ENCODE data around the gene C16orf92. TPM values are rescaled to one million over a fixed set of nuclear protein-coding genes. Genes with fewer than 3 reads are reported as not detected.

The C16orf92 gene
- polyA plus RNA-seq, 2 donors = not detected

- peaks cover 10 to 11% of the 10 kb centered on the region in 2 donors for H3K4me1 ChIP-seq (ENCODE audit: control insufficient read depth in 2 of 2, insufficient read depth in 2 of 2, low read length in 1 of 2)
- H3K27ac ChIP-seq (ENCODE audit: low read depth in 2 of 2, low read length in 1 of 2) = peak overlapping the region in 1 of 2 donors; percentile 29
- no peaks in the 10 kb centered on the region for H3K36me3 ChIP-seq (ENCODE audit: control insufficient read depth in 2 of 2, insufficient read depth in 2 of 2, low read length in 1 of 2)
Observed at GRCh38 chr16:30052671-30053372, 29.8 kb downstream of the C16orf92 start.

GRCh38 chr16:30053376-30054015, 30.5 kb downstream of the C16orf92 start:
- Histone ChIP-seq H3K27me3 (ENCODE audit: control insufficient read depth in 1 of 2, insufficient read depth in 2 of 2, low read length in 2 of 2) (no peaks in the 10 kb centered on the region), H3K9me3 (ENCODE audit: control insufficient read depth in 2 of 2, insufficient read depth in 1 of 2, low read depth in 1 of 2, low read length in 1 of 2) (no peaks in the 10 kb centered on the region), H3K4me3 (ENCODE audit: low read depth in 1 of 2, low read length in 2 of 2) (peak overlapping the region; percentile 43 to 61), H3K27ac (ENCODE audit: low read depth in 2 of 2, low read length in 1 of 2) (peak overlapping the region in 1 of 2 donors; percentile 29), H3K36me3 (ENCODE audit: control insufficient read depth in 2 of 2, insufficient read depth in 2 of 2, low read length in 1 of 2) (no peaks in the 10 kb centered on the region), H3K4me1 (ENCODE audit: control insufficient read depth in 2 of 2, insufficient read depth in 2 of 2, low read length in 1 of 2) (peaks cover 10 to 11% of the 10 kb centered on the region in 2 donors)
- 4 to 8% methylated on average over 19 of the region's 19 CpGs for WGBS, 2 donors

More at GRCh38 chr16:30052671-30053372, 29.8 kb downstream of the C16orf92 start:
- no peaks in the 10 kb centered on the region for H3K9me3 ChIP-seq (ENCODE audit: control insufficient read depth in 2 of 2, insufficient read depth in 1 of 2, low read depth in 1 of 2, low read length in 1 of 2)
- 5 to 6% methylated on average over 46 to 58 of the region's 58 CpGs for WGBS, 2 donors
- no peaks in the 10 kb centered on the region for H3K27me3 ChIP-seq (ENCODE audit: control insufficient read depth in 1 of 2, insufficient read depth in 2 of 2, low read length in 2 of 2)
- H3K4me3 ChIP-seq (ENCODE audit: low read depth in 1 of 2, low read length in 2 of 2) = peak overlapping the region; percentile 43 to 61

GRCh38 chr16:30054451-30054850, 31.5 kb downstream of the C16orf92 start:
- Histone ChIP-seq H3K9me3 (ENCODE audit: control insufficient read depth in 2 of 2, insufficient read depth in 1 of 2, low read depth in 1 of 2, low read length in 1 of 2) (no peaks in the 10 kb centered on the region), H3K4me3 (ENCODE audit: low read depth in 1 of 2, low read length in 2 of 2) (no peak overlapping the region), H3K27ac (ENCODE audit: low read depth in 2 of 2, low read length in 1 of 2) (no peak overlapping the region), H3K36me3 (ENCODE audit: control insufficient read depth in 2 of 2, insufficient read depth in 2 of 2, low read length in 1 of 2) (no peaks in the 10 kb centered on the region), H3K4me1 (ENCODE audit: control insufficient read depth in 2 of 2, insufficient read depth in 2 of 2, low read length in 1 of 2) (peaks cover 10 to 11% of the 10 kb centered on the region in 2 donors), H3K27me3 (ENCODE audit: control insufficient read depth in 1 of 2, insufficient read depth in 2 of 2, low read length in 2 of 2) (no peaks in the 10 kb centered on the region)
- WGBS, 2 donors = 76 to 81% methylated on average over 8 of the region's 8 CpGs

- Histone ChIP-seq H3K27me3 (ENCODE audit: control insufficient read depth in 1 of 2, insufficient read depth in 2 of 2, low read length in 2 of 2) (no peaks in the 10 kb centered on the region), H3K9me3 (ENCODE audit: control insufficient read depth in 2 of 2, insufficient read depth in 1 of 2, low read depth in 1 of 2, low read length in 1 of 2) (no peaks in the 10 kb centered on the region), H3K4me3 (ENCODE audit: low read depth in 1 of 2, low read length in 2 of 2) (no peak overlapping the region), H3K27ac (ENCODE audit: low read depth in 2 of 2, low read length in 1 of 2) (peak overlapping the region in 1 of 2 donors; percentile 62), H3K4me1 (ENCODE audit: control insufficient read depth in 2 of 2, insufficient read depth in 2 of 2, low read length in 1 of 2) (peaks cover 10 to 11% of the 10 kb centered on the region in 2 donors), H3K36me3 (ENCODE audit: control insufficient read depth in 2 of 2, insufficient read depth in 2 of 2, low read length in 1 of 2) (no peaks in the 10 kb centered on the region)
- WGBS, 2 donors = 22 to 25% methylated on average over 10 of the region's 10 CpGs
Observed at GRCh38 chr16:30054959-30055553, 32.1 kb downstream of the C16orf92 start.

- no peaks in the 10 kb centered on the region for H3K27me3 ChIP-seq (ENCODE audit: control insufficient read depth in 1 of 2, insufficient read depth in 2 of 2, low read length in 2 of 2)
- H3K4me1 ChIP-seq (ENCODE audit: control insufficient read depth in 2 of 2, insufficient read depth in 2 of 2, low read length in 1 of 2) = peaks cover 6 to 12% of the 10 kb centered on the region in 2 donors
- no peak overlapping the region for H3K27ac ChIP-seq (ENCODE audit: low read depth in 2 of 2, low read length in 1 of 2)
- H3K4me3 ChIP-seq (ENCODE audit: low read depth in 1 of 2, low read length in 2 of 2) = no peak overlapping the region
- no peaks in the 10 kb centered on the region for H3K36me3 ChIP-seq (ENCODE audit: control insufficient read depth in 2 of 2, insufficient read depth in 2 of 2, low read length in 1 of 2)
- 68 to 71% methylated on average over 4 of the region's 4 CpGs for WGBS, 2 donors
- H3K9me3 ChIP-seq (ENCODE audit: control insufficient read depth in 2 of 2, insufficient read depth in 1 of 2, low read depth in 1 of 2, low read length in 1 of 2) = no peaks in the 10 kb centered on the region
Observed at GRCh38 chr16:30060346-30060745, 37.3 kb downstream of the C16orf92 start.

GRCh38 chr16:30060836-30061554, 38.0 kb downstream of the C16orf92 start:
- peaks cover 6 to 12% of the 10 kb centered on the region in 2 donors for H3K4me1 ChIP-seq (ENCODE audit: control insufficient read depth in 2 of 2, insufficient read depth in 2 of 2, low read length in 1 of 2)
- H3K27me3 ChIP-seq (ENCODE audit: control insufficient read depth in 1 of 2, insufficient read depth in 2 of 2, low read length in 2 of 2) = no peaks in the 10 kb centered on the region
- H3K36me3 ChIP-seq (ENCODE audit: control insufficient read depth in 2 of 2, insufficient read depth in 2 of 2, low read length in 1 of 2) = peaks cover 0 to 3% of the 10 kb centered on the region in 2 donors
- H3K9me3 ChIP-seq (ENCODE audit: control insufficient read depth in 2 of 2, insufficient read depth in 1 of 2, low read depth in 1 of 2, low read length in 1 of 2) = no peaks in the 10 kb centered on the region
- H3K4me3 ChIP-seq (ENCODE audit: low read depth in 1 of 2, low read length in 2 of 2) = no peak overlapping the region
- peak overlapping the region in 1 of 2 donors; percentile 22 for H3K27ac ChIP-seq (ENCODE audit: low read depth in 2 of 2, low read length in 1 of 2)
- WGBS, 2 donors = 57 to 67% methylated on average over 2 of the region's 2 CpGs

GRCh38 chr16:30063278-30063892, 40.4 kb downstream of the C16orf92 start:
- peak overlapping the region in 1 of 2 donors; percentile 53 for H3K4me3 ChIP-seq (ENCODE audit: low read depth in 1 of 2, low read length in 2 of 2)
- no peaks in the 10 kb centered on the region for H3K27me3 ChIP-seq (ENCODE audit: control insufficient read depth in 1 of 2, insufficient read depth in 2 of 2, low read length in 2 of 2)
- H3K27ac ChIP-seq (ENCODE audit: low read depth in 2 of 2, low read length in 1 of 2) = peak overlapping the region; percentile 97 to 98
- WGBS, 2 donors = 55 to 64% methylated on average over 12 of the region's 12 CpGs
- peaks cover 7 to 19% of the 10 kb centered on the region in 2 donors for H3K4me1 ChIP-seq (ENCODE audit: control insufficient read depth in 2 of 2, insufficient read depth in 2 of 2, low read length in 1 of 2)
- peaks cover 9 to 17% of the 10 kb centered on the region in 2 donors for H3K36me3 ChIP-seq (ENCODE audit: control insufficient read depth in 2 of 2, insufficient read depth in 2 of 2, low read length in 1 of 2)
- H3K9me3 ChIP-seq (ENCODE audit: control insufficient read depth in 2 of 2, insufficient read depth in 1 of 2, low read depth in 1 of 2, low read length in 1 of 2) = no peaks in the 10 kb centered on the region

- H3K4me1 ChIP-seq (ENCODE audit: control insufficient read depth in 2 of 2, insufficient read depth in 2 of 2, low read length in 1 of 2) = peaks cover 7 to 22% of the 10 kb centered on the region in 2 donors
- H3K27ac ChIP-seq (ENCODE audit: low read depth in 2 of 2, low read length in 1 of 2) = peak overlapping the region; percentile 97 to 98
- H3K9me3 ChIP-seq (ENCODE audit: control insufficient read depth in 2 of 2, insufficient read depth in 1 of 2, low read depth in 1 of 2, low read length in 1 of 2) = no peaks in the 10 kb centered on the region
- no peaks in the 10 kb centered on the region for H3K27me3 ChIP-seq (ENCODE audit: control insufficient read depth in 1 of 2, insufficient read depth in 2 of 2, low read length in 2 of 2)
- WGBS, 2 donors = 5 to 6% methylated on average over 27 of the region's 27 CpGs
- H3K4me3 ChIP-seq (ENCODE audit: low read depth in 1 of 2, low read length in 2 of 2) = peak overlapping the region; percentile 53 to 64
- peaks cover 15 to 24% of the 10 kb centered on the region in 2 donors for H3K36me3 ChIP-seq (ENCODE audit: control insufficient read depth in 2 of 2, insufficient read depth in 2 of 2, low read length in 1 of 2)
Observed at GRCh38 chr16:30063893-30064728, 41.1 kb downstream of the C16orf92 start.

Measured in esophagus (tissue), 2 donors.